DOHH2 (cell line): Measurements from ENCODE around the gene PIK3R3.

ENCODE experiments used
- H3F3A ChIP-seq: fragments of 200-600 bp; sonication (generic), shearing (Covaris generic); 2 replicates; pipeline ENCODE4 v1.6.0; 2016; ENCODE audit warnings: antibody characterized with exemption, mild to moderate bottlenecking; ENCODE audit not compliant: control insufficient read depth, insufficient read depth
- H3K27ac ChIP-seq: fragments of 200-600 bp; sonication (generic); 2 replicates; pipeline ENCODE4 v1.5.1; 2014; ENCODE audit warnings: low read depth, mild to moderate bottlenecking, low read length, moderate library complexity
- H3K27me3 ChIP-seq: fragments of 200-600 bp; sonication (generic); 2 replicates; pipeline ENCODE4 v1.6.1; 2014; ENCODE audit warnings: mild to moderate bottlenecking, low read length, mixed read lengths; ENCODE audit not compliant: control insufficient read depth
- H3K36me3 ChIP-seq: fragments of 200-600 bp; sonication (generic); 2 replicates; pipeline ENCODE4 v1.6.1; 2014; ENCODE audit warnings: mild to moderate bottlenecking, low read length, moderate library complexity, mixed read lengths; ENCODE audit not compliant: control insufficient read depth
- H3K4me1 ChIP-seq: fragments of 200-600 bp; sonication (generic); 2 replicates; pipeline ENCODE4 v1.6.1; 2014; ENCODE audit warnings: mild to moderate bottlenecking, low read length, mixed read lengths; ENCODE audit not compliant: control insufficient read depth
- H3K4me2 ChIP-seq: fragments of 200-600 bp; sonication (generic); 2 replicates; pipeline ENCODE4 v1.6.0; 2014; ENCODE audit warnings: mild to moderate bottlenecking, low read length, moderate library complexity
- H3K4me3 ChIP-seq: fragments of 200-600 bp; sonication (generic); 2 replicates; pipeline ENCODE4 v1.5.1; 2014; ENCODE audit warnings: mild to moderate bottlenecking, low read length, mixed read lengths
- H3K79me2 ChIP-seq: fragments of 200-600 bp; sonication (generic); 2 replicates; pipeline ENCODE4 v1.6.1; 2014; ENCODE audit warnings: mild to moderate bottlenecking, low read length, mixed read lengths; ENCODE audit not compliant: control insufficient read depth
- H3K9me2 ChIP-seq: fragments of 200-600 bp; sonication (generic); replicated peaks from 2 replicates; pipeline ENCODE4 v1.6.1; 2014; ENCODE audit warnings: mild to moderate bottlenecking, low read length, mixed read lengths; ENCODE audit not compliant: control insufficient read depth
- H3K9me3 ChIP-seq: fragments of 200-600 bp; sonication (generic); 2 replicates; pipeline ENCODE4 v1.6.1; 2014; ENCODE audit warnings: antibody characterized with exemption, low read length, mixed read lengths; ENCODE audit not compliant: control insufficient read depth, insufficient read depth
- H4K20me1 ChIP-seq: fragments of 200-600 bp; sonication (generic); 2 replicates; pipeline ENCODE4 v1.6.0; 2014; ENCODE audit warnings: low read depth, mild to moderate bottlenecking, antibody characterized with exemption, low read length, moderate library complexity; ENCODE audit not compliant: control insufficient read depth, insufficient read depth
- EZH2phosphoT487 ChIP-seq: fragments of 200-600 bp; sonication (generic); IDR thresholded peaks from 2 replicates; pipeline ENCODE4 v1.6.1; 2017; ENCODE audit warnings: borderline replicate concordance, mild to moderate bottlenecking, antibody characterized with exemption, low read length, moderate library complexity, mixed read lengths
- TF ChIP-seq, protein P1 (sequence below): fragments of 200-600 bp; sonication (generic); IDR thresholded peaks from one replicate; pipeline ENCODE4 v1.5.1; 2014; ENCODE audit warnings: antibody characterized with exemption, mild to moderate bottlenecking, low read depth, low read length; ENCODE audit not compliant: poor library complexity, severe bottlenecking

The PIK3R3 gene

GRCh38 chr1:46011121-46011695, 121.2 kb downstream of the PIK3R3 start:
- no peak overlapping the region for H3K4me3 ChIP-seq
- H3K4me2 ChIP-seq = no peak overlapping the region
- no peak overlapping the region for H3K27ac ChIP-seq
- no peaks in the 10 kb centered on the region for H3K79me2 ChIP-seq
- no peaks in the 10 kb centered on the region for H4K20me1 ChIP-seq
- peaks cover 75% of the 10 kb centered on the region for H3K36me3 ChIP-seq
- no peaks in the 10 kb centered on the region for H3K27me3 ChIP-seq
- no peaks in the 10 kb centered on the region for H3K9me2 ChIP-seq
- H3K9me3 ChIP-seq = no peaks in the 10 kb centered on the region
- no peaks in the 10 kb centered on the region for H3F3A ChIP-seq
- no peaks in the 10 kb centered on the region for H3K4me1 ChIP-seq
- TF ChIP-seq, protein P1, sequence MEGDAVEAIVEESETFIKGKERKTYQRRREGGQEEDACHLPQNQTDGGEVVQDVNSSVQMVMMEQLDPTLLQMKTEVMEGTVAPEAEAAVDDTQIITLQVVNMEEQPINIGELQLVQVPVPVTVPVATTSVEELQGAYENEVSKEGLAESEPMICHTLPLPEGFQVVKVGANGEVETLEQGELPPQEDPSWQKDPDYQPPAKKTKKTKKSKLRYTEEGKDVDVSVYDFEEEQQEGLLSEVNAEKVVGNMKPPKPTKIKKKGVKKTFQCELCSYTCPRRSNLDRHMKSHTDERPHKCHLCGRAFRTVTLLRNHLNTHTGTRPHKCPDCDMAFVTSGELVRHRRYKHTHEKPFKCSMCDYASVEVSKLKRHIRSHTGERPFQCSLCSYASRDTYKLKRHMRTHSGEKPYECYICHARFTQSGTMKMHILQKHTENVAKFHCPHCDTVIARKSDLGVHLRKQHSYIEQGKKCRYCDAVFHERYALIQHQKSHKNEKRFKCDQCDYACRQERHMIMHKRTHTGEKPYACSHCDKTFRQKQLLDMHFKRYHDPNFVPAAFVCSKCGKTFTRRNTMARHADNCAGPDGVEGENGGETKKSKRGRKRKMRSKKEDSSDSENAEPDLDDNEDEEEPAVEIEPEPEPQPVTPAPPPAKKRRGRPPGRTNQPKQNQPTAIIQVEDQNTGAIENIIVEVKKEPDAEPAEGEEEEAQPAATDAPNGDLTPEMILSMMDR = no peak

GRCh38 chr1:46010611-46011010, 121.8 kb downstream of the PIK3R3 start:
- Histone ChIP-seq H3K4me2 (no peak overlapping the region), H3K27ac (no peak overlapping the region), H3K36me3 (peaks cover 81% of the 10 kb centered on the region), H3K4me1 (no peaks in the 10 kb centered on the region), H3F3A (no peaks in the 10 kb centered on the region), H3K79me2 (no peaks in the 10 kb centered on the region), H3K27me3 (no peaks in the 10 kb centered on the region), H3K4me3 (no peak overlapping the region), H4K20me1 (no peaks in the 10 kb centered on the region), H3K9me2 (no peaks in the 10 kb centered on the region), H3K9me3 (no peaks in the 10 kb centered on the region)
- TF ChIP-seq, protein P1 = no peak
- TF ChIP-seq EZH2phosphoT487 = no peak

DNA sequence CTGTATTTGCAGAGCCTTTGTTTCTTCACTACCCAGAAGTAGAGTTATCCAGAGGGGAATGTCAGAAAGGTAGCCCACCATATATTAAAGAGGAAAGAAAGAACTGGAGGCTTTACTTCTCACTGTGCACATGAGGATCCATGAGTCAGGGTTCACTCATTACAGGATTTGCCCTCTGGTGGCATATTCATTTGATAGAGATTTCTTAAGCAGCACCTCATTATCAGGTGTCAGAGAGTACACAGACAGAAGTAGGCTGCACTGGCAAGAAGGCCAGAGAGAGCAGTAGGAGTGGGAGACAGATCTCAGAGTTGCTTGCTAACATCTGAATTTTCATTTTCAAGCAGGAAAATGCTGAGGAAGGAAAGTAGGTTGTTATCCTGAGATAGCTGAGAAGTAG, 123.8 kb downstream of the PIK3R3 start:
- H3K27ac ChIP-seq = no peak overlapping the region
- H4K20me1 ChIP-seq = no peaks in the 10 kb centered on the region
- no peaks in the 10 kb centered on the region for H3K4me1 ChIP-seq
- peaks cover 90% of the 10 kb centered on the region for H3K36me3 ChIP-seq
- H3K79me2 ChIP-seq = no peaks in the 10 kb centered on the region
- TF ChIP-seq, protein P1 = no peak
- TF ChIP-seq EZH2phosphoT487 = no peak
- no peaks in the 10 kb centered on the region for H3F3A ChIP-seq
- H3K4me2 ChIP-seq = no peak overlapping the region
- H3K9me2 ChIP-seq = no peaks in the 10 kb centered on the region
- H3K27me3 ChIP-seq = no peaks in the 10 kb centered on the region
- no peak overlapping the region for H3K4me3 ChIP-seq
- H3K9me3 ChIP-seq = no peaks in the 10 kb centered on the region
